ENCODE data around the gene COL15A1. TPM values are rescaled to one million over a fixed set of nuclear protein-coding genes. Genes with fewer than 3 reads are reported as not detected.

COL15A1 gene
- polyA plus RNA-seq, 3 donors, result 7.5 to 61.5 (median 13.5) TPM

GRCh38 chr9:98935071-98935505 is 8.6 kb upstream of the COL15A1 start:
- WGBS, 3 donors, result 52 to 65% (median 61%) methylated on average over 3 of the region's 3 CpGs
- no peak overlapping the region for H3K27ac ChIP-seq (ENCODE audit: low read depth, low read length)

DNA sequence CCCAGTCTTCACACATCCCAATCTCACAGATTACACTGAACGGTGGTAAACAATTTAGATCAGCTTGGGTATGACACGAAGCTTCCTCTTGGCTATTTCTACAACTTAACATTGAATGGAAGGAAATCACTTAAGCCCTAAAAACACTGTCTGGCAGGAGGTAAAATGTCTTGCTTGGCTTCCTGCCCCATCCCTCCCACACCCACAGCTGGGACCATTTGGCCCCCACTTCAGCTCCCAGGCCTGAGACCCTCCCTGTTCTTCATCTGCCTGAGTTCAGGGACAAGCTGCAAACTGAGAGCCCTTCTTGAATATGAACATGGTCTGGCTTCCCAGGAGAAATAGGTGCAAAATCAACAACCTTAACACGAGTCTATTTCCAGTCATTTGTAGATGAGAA is 3.4 kb upstream of the COL15A1 start:
- WGBS, 3 donors, result 28 to 67% (median 32%) methylated on average over 3 of the region's 3 CpGs
- H3K27ac ChIP-seq (ENCODE audit: low read depth, low read length), result no peak overlapping the region

DNA sequence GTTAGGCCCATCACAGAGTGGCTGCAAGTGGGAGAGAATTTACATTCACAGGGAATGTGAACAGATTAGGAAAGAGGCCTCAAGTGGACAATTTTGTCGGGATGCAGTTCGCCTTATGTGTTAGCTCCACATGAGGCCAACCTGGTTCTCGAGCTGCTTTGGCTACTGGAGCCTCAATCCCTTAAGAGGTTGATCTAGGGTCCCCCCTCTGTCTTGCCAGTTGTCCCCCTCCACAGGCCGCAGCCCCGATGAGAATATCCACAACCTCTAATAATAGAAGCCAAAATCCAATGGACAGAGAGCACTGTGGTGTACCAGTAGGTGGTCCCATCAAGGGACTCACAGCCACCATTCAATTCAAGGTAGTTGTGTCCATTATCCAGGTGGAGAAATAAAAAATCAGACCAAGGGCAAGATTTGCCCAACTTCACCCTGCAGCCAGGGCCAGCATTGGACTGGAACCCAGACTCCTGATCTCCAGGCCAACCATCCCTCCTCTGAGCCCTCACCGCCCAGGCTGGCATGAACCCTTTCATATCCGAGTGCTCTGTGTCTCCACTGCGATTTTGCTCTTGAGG is 1.7 kb upstream of the COL15A1 start:
- 80 to 93% (median 91%) methylated on average over 8 of the region's 8 CpGs for WGBS, 3 donors
- H3K27ac ChIP-seq (ENCODE audit: low read depth, low read length), result no peak overlapping the region

- 48 to 59% (median 51%) methylated on average over 15 of the region's 15 CpGs for WGBS, 3 donors
- H3K27ac ChIP-seq (ENCODE audit: low read depth, low read length), result no peak overlapping the region
These were observed 613 bp upstream of the COL15A1 start for GRCh38 chr9:98942906-98943681.

GRCh38 chr9:98944057-98944733 is 488 bp downstream of the COL15A1 start:
- WGBS, 3 donors, result 2 to 3% (median 2%) methylated on average over 46 of the region's 46 CpGs

DNA sequence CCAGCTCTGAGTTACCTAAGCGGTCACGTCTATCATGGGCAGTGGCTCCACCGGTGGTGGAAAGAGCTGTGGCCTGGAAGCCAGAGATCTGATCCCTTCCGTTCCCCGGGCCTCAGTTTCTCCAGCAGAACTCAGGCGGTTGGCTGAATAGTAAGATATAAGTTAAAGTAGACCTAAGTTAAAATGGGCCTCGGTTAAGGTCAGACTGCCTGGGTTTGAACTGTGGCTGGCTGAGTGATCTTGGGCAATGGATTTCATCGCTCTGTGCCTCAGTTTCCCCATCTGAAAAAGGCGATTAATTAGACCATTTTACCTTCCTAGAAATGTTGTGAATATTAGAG is 997 bp downstream of the COL15A1 start:
- WGBS, 3 donors, result 30 to 41% (median 30%) methylated on average over 9 of the region's 9 CpGs

More at GRCh38 chr9:98944057-98944733, 488 bp downstream of the COL15A1 start:
- no peak overlapping the region for H3K27ac ChIP-seq (ENCODE audit: low read depth, low read length)

DNA sequence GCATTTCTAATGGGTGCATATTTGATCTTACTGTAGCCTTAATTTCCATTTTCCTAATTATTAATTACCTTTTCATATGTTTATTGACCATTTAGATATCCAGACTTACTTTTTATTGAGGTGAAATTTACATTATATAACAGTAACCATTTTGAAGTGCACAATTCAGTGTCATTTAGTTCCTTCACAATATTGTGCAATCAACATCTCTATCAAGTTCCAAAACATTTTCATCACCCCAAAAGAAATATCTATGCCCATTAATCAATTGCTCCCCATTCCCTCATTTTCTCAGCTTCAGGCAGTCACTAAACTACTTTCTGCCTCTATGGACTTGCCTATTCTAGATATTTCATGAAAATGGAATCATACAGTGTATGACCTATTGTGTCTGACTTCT is 5.9 kb downstream of the COL15A1 start:
- no peak overlapping the region for H3K27ac ChIP-seq (ENCODE audit: low read depth, low read length)

More for the DNA sequence above, 997 bp downstream of the COL15A1 start:
- H3K27ac ChIP-seq (ENCODE audit: low read depth, low read length), result no peak overlapping the region

- no peak overlapping the region for H3K27ac ChIP-seq (ENCODE audit: low read depth, low read length)
- 95 to 100% (median 97%) methylated on average over 1 of the region's 1 CpG for WGBS, 3 donors
These were observed 6.6 kb downstream of the COL15A1 start for GRCh38 chr9:98950262-98950661.

DNA sequence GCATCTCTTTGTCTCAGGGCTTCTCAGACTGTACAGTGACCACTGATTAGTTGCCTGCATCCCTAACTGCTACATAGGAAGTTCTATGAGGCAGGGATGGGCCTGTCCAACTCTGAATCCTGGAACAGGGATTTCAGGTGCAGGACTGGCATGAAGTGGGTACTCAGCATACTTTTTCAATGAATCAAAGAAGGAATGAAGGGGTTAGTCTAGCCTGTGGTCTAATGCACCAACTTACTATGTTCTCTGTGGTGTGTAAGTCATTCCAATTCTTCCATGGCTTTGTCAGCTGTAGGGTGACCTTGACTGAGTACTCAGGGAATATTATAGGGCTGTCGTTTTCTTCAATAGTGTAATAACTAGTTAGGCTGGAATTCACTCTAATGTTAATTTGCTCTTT is 8.3 kb downstream of the COL15A1 start:
- no peak overlapping the region for H3K27ac ChIP-seq (ENCODE audit: low read depth, low read length)
- WGBS, 3 donors, result 61 to 85% (median 81%) methylated on average over 1 of the region's 1 CpG

DNA sequence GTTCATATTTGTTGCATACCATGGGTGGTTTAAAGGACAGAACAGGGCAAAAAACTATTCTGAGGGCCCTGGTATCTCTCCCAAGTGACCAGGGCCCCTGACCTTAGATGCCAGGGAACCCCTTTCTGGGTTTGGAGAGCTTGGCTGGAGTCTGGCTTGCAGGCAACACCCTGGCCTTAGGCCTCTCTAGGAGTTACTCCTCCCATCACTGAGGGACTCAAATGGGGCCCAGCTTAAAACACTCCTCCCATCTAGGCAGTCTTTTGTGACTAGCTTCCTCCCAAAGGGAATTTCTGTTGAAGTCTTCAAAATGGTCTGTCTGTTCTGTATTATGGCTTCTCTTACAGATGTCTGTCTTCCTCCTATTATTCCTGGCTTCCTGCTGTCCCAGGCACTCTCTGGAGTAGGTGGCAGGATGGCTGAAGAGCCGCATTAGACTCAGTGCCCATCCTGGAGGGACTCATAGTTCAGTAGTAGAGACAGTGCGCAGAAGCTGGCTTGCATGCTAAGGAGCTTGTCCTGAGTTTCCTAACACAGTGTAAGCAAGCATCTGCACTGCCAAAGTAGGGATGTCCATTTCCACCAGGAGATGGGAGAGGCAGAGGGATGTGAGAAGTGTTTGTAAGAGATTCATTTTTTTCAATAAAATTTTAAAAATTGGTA is 10.0 kb downstream of the COL15A1 start:
- no peak overlapping the region for H3K27ac ChIP-seq (ENCODE audit: low read depth, low read length)
- WGBS, 3 donors, result 77 to 90% (median 83%) methylated on average over 2 of the region's 2 CpGs

DNA sequence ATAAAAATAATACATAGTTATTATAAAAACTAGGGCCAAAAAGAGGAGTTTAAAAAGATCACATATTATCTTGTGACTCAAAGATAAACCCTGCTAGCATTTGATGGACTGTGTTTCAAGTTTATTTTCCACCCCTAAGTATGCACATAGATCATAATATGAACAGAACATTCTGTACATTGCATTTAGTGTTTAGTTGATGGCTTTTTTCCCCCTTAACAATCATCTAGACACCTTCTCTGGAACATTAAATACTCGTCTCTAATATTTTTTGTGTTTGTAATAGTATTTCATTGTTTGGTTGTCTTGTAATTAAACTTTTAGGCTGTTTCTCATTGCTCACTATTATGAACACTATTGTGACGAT is 10.5 kb downstream of the COL15A1 start:
- no peak overlapping the region for H3K27ac ChIP-seq (ENCODE audit: low read depth, low read length)
- WGBS, 3 donors, result 80 to 88% (median 87%) methylated on average over 2 of the region's 2 CpGs

- H3K27ac ChIP-seq (ENCODE audit: low read depth, low read length), result no peak overlapping the region
- 88 to 93% (median 91%) methylated on average over 3 of the region's 3 CpGs for WGBS, 3 donors
These were observed 11.6 kb downstream of the COL15A1 start for GRCh38 chr9:98955259-98955658.

GRCh38 chr9:98957826-98958225 is 14.1 kb downstream of the COL15A1 start:
- WGBS, 3 donors, result 94 to 97% (median 94%) methylated on average over 6 of the region's 6 CpGs
- H3K27ac ChIP-seq (ENCODE audit: low read depth, low read length), result no peak overlapping the region

DNA sequence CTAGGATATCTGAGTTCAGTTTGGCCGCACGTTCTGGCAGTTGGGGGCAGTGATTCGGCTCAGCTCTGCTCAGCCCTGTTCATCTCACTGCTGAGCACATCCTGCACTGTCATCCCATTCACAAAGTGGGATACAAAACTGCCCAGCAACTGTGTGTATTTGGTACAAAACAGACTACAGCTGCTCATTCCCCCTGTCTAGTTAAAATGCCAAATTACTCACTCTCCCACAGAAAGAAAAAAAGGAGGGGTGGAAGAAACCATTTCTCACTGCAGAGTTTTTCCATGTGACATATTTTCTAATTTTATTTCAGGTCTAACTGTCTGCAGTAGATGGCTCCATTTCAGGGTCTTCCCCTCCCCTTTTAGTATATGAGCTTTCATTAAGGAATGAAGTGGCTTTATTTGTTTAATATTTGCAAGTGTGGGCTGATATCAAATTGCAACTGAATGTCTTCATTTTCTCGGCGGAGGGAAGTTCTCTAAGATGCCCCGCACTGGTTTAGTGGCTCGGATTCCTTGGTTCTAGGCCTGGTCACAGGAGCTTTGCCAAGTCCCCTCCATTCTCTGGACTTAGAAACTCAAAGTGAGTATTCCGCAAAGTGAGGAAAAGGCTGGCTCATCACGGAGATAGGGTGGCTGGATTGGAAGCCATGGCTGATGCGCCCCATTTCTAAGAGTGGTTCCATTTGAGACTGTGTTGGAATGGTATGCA is 14.7 kb downstream of the COL15A1 start:
- WGBS, 3 donors, result 63 to 83% (median 63%) methylated on average over 10 of the region's 10 CpGs
- no peak overlapping the region for H3K27ac ChIP-seq (ENCODE audit: low read depth, low read length)

GRCh38 chr9:98960409-98960808 is 16.7 kb downstream of the COL15A1 start:
- 66 to 71% (median 71%) methylated on average over 3 of the region's 3 CpGs for WGBS, 3 donors
- H3K27ac ChIP-seq (ENCODE audit: low read depth, low read length), result no peak overlapping the region

DNA sequence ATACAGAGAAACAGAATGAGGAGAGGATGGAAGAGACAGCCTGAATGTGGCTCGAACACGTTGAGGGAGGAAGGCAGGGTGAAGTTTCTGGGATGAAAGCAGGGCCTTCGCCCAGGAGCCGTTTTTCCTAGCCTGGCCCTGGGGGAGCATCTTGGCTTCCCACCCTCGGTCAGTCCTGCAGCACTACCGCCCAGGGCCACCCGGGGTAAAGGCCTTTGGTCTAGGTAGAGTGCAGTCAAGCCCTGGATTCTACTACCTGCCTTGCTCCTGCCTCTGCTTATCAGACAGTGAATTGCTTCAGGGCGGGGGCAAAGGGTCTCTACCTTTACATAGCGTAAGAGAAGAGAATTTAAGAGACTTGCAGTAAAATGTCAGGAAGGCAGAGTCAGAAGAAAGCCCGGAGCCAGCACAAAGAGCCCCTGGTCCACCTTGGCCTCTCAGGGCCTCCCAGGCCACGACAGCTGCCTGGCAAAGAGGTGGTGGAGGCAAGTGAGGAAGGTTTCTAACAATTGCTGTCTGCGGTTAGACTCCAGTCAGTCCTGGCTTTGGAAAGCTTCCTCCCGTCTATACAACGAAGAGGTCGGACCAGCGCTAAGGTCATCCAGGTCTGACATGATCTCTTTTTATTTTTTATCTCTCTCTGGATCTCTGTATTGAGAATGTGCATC is 17.9 kb downstream of the COL15A1 start:
- WGBS, 3 donors, result 65 to 90% (median 69%) methylated on average over 16 of the region's 16 CpGs
- no peak overlapping the region for H3K27ac ChIP-seq (ENCODE audit: low read depth, low read length)

DNA sequence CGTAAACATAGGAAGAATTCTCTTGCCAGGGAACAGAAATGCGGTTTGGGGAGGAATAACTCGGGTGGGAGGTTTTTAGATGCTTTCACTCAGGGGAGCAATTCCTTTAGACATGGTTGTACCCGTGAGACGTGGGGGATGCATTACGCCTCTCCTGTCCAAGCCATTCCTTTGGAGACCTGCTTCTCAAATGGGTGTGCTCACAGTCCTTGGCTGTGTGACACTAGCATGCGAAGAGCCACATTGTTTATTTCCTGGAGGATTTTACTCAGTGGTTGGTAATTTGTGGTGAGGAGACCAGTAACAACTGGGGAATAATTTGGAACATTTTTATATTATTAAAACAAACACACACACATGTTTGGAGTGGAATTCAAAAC is 18.5 kb downstream of the COL15A1 start:
- no peak overlapping the region for H3K27ac ChIP-seq (ENCODE audit: low read depth, low read length)
- 36 to 84% (median 50%) methylated on average over 7 of the region's 7 CpGs for WGBS, 3 donors

- 70 to 77% (median 75%) methylated on average over 5 of the region's 5 CpGs for WGBS, 3 donors
- H3K27ac ChIP-seq (ENCODE audit: low read depth, low read length), result no peak overlapping the region
These were observed 19.2 kb downstream of the COL15A1 start for GRCh38 chr9:98962861-98963260.
